NAMALWA (cell line): ENCODE measurements around the gene TMEM131.
A peak's percentile ranks its signal among the peaks of the same experiment; 100 is the strongest.
"Not testable (repeated sequence)": the region's sequence is repeated elsewhere in the genome, so short reads cannot be mapped to it uniquely, and the experiment has no call there.

Source experiments
- DNase-seq: peaks from one replicate; pipeline ENCODE4 v3.0.0-alpha.2; 2015; ENCODE audit warnings: low spot score

Gene TMEM131

DNA sequence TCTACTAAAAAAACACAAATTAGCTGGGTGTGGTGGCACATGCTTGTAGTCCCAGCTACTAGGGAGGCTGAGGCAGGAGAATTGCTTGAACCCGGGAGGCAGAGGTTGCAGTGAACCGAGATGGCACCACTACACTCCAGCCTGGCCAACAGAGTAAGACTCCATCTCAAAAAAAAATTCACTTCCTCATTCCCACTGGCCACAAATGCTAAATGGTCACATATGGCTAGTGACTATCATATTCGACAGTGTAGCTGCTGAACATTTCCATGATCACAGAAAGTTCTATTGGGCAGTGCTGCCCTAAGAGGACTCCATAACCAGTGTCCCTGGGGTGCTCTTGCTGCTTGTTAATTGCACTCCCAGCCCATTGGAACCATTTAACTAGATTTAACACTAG lies 26.3 kb upstream of the TMEM131 start:
- not testable (repeated sequence) for DNase-seq

DNA sequence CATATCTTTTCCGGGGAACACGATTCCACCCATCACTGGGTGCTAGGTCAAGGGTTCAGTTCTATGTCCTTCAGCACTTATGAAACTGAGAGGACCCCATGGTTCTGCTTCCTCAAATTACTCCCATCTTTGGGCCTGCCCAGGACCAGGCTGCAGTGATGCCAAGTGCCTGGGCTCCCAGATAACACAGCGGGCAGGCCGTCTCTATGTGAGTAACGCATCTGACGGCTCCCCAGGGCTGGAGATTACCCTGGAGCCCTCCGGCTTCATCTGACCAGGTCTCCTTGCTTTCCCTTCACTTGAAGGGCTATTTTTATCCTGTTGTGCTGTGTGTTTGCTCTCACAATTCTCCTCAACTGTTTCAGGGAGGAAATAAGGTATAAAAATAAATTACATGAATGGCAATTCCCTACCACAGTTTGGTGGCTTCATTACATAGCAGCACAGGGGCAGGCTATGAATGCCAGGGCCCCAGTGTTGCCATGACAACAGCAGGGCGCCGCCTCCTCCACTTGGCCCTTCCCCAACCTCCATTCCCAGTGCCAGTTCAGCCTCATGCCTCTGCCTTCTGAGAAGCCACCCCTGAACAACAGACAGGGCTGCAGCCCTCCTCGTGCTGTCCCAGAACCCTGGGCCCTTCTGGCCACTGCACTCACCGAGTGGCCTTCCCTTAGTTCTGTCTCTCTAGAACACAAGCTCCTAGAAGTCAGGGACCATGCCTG lies 25.4 kb upstream of the TMEM131 start:
- no peak for DNase-seq

DNA sequence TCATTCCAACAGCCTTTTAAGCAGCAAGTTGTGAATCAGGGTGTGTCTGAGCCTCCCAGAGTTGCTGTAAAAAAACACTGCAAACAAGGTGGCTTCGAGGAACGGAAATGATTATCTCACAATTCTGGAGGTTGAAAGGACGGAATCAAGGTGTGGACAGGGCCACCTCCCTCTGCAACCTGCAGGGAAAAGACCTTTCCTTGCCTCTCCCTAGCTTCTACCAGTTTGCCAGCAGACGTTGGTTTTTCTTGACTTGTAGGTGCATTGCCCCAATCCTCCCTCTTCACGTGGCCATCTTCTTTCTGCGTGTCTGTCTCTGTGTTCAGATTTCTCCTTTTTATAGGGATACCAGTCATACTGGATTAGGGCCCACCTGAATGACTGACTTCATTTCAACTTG lies 24.8 kb upstream of the TMEM131 start:
- no peak for DNase-seq

DNA sequence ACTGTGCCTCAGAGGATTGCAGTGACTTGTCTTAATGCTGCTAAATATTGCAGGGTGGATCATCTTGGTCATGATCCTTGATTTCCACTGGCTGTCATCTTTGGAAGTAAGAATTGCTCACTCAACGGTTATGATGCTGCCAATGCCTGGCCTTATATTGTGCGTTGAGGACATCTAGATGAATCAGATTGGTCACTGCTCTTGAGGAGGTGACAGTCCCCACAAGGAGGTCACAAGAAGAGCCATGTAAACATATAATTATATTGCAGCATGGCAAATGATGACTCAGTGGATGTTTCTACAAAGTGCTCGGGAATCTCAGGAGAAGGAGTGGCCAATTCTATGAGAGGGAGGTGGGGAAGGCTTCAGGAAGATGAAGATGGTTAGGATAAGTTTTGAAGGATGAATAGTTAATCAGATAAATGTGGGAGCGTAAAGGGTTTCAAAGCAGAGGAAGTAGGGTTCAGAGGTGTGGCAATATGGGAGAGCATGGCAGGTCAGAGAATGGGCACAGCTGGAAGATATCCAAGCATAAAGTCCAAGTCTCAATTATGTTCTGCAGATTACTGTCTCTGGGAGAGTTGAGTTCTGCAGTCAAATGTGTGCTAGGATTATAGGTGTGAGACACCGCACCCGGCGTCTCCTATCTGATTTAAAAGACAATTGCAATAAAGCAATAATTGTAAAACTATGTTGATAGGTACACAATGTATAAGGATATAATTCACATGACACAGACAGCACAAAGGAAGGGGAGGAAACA lies 21.3 kb upstream of the TMEM131 start:
- no peak for DNase-seq

DNA sequence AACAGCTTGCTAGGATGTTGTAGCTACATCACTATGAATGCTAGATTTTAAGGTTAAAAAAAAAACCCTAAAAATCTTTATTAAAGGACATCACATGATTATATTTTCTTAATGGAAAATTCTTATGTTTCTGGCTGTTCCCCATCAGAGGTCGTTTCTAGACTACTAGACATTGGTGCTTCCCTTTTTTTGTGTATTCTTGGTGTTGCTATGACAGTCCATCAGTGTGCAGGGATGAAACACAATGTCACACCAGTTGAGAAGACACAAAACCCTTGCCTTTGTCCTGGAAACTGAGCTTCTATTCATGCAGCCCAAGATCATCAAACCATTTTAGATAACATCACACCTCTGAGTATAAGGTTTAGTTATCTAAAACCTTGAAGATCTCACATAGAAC lies 19.9 kb upstream of the TMEM131 start:
- DNase-seq, result no peak

DNA sequence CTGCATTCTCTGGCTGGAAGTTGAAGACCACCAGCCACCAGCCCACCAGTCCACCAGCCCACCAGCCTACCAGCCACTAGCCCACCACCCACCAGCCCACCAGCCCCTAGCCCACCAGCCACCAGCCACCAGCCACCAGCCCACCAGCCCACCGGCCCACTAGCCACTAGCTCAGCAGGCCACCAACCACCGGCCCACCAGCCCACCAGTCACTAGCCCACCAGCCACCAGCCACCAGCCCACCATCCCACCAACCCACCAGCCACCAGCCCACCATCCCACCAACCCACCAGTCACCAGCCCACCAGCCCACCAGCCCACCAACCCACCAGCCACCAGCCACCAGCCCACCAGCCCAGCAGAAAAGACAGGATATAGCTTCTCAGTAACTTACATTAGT lies 18.6 kb upstream of the TMEM131 start:
- DNase-seq, result no peak

DNA sequence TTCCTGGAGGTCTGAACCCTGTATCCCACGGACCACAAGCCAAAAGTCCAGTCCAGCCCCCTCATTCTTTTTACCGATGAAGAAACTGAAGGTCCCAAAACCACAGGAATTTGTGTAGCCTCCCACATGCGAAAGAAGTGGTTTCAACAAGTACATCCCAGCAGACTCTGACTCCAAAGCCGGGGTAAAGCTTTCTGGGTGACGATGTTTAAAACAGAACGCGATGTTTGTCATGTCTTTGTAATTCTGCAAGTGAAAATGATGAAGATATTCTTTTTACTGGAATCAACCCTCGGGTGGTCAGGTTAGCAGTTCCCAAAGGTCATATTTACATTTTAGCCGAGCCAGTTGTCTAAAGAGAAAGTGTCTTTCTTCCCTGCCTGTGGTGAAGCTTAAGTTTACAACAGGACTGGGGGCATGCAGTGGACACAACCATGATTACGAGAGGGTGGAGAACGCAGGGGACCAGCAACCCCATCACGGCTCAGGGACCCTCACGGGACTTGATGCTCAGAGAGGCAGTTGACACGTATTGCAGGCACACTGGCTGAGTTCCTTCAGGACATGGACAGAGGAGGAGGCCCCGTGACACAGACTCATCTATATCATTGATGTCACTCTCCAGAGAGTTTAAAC lies 17.8 kb upstream of the TMEM131 start:
- no peak for DNase-seq

DNA sequence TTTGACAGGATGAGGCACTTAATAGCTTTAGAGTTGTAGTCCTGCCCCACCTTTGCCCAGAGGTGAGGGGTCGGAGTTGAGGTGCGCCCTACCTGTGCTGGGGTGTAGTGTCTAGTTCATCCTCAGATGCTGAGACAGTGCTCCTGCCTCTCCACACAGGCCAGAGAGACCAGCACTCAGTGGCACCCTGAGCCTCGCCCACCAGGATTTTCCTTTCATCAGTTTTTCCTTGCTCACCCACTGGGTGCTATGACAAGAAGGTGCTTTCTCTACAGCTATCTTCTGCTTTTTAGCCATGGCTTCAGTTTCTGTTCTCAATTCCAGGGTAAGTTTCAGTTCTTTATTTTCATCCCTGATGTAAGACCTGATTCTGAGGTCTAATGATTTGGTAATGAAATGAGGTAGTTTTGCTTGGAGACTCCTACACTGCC lies 16.8 kb upstream of the TMEM131 start:
- peak; percentile 94 for DNase-seq

DNA sequence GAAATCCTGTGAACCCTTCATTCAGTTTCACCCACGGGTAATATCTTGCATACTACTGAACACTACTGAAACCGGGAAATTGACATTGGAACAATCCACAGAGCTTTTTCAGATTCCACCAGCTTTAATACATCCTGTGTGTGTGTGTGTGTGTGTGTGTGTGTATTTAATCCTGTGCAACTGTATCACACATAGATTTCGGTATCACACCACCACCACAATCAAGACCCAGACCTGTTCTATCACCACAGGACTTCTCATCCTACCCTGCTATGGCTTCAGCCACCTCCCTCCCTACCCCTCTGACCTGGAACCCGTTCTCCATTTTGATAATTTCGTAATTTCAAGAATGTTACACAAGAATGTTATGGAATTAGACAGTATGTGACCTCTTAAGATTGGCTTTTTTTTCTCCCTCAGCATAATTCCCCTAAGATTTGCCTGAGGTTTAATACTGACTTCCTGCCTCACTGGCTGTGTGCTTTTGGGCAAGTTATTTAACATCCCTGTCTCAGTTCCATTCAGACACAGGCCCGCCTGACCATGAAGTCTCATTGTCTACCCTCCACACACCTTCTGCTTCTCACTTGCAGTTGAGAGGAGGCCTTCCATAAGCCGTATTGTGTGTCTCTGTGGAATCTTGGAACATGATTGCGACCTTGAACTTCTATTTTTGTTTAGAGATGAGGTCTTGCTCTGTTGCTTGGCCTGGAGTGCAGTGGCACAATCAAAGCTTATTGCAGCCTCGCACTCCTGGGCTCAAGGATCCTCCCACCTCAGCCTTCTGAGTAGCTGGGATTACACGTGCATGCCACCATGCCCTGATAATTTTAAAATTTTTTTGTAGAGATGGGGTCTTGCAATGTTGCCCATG lies 14.4 kb upstream of the TMEM131 start:
- no peak for DNase-seq

DNA sequence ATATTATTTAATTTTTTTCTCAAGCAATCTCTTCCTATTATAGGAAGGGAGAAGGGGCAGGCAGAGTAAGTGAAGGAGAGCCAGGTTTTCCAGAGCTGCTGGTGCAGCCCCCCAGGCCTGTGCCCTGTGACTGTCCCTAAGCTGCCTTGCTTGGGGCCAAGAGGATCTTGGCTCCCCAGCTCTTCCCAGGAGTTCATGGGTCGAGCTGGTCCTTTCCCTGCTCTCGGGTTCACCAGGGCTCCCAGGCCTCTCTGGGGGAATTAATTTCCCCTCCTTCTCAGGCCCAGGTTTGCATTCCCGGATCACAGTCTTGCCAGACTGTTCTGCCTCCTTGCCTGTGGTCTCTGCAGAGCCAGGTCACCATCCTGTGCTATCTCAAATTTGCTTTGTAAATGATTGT lies 12.7 kb upstream of the TMEM131 start:
- DNase-seq, result no peak

DNA sequence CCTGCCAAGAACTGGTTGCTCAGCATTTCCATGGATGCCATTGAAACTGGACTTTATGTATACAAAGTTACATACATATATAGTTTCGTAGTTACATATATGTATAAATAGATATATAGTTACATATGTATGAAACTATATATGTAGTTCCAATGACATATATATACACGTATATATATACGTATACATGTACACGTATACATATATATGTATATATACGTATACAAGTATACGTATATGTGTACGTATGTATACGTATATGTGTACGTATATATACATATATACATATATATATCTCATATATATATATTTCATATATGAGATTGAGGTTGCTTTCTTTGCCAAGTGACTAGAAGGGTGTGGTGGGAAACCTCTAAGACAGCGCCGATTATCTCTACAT lies 10.6 kb upstream of the TMEM131 start:
- no peak for DNase-seq

DNA sequence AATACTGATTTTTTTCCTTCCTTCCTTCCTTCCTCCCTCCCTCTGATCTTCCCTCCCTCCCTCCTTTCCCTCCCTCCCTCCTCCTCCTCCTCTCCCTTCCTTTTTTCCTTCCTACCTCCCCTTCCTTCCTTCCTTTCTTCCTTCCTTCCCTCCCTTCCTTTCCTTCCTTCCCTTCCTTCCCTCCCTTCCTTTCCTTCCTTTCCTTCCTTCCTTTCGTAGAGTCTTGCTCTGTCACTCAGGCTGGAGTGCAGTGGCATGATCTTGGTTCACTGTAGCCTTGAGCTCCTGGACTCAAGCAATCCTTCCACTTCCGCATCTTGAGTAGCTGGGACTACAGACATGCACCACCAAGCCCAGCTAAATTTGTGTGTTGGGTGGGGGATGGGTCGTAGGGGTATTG lies 8.9 kb upstream of the TMEM131 start:
- DNase-seq, result no peak

DNA sequence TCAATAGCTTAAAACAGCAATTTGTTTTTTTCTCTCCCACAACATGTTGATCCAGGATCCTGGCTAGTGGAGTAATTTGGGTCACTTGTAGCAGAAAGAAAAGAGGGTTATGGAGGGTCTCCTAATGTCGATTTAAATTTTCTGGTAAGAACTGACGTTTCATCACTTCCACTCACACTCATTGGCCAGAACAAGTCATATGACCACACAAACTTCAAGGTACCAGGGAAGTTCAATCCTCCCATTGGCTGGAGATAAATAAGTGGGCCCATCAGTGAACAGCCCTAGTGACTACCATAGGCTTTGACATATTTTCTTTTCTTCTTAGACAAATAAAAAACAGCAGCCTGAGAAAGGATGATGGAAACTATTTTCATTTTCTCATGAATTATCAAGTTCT lies 8.3 kb upstream of the TMEM131 start:
- DNase-seq, result no peak

DNA sequence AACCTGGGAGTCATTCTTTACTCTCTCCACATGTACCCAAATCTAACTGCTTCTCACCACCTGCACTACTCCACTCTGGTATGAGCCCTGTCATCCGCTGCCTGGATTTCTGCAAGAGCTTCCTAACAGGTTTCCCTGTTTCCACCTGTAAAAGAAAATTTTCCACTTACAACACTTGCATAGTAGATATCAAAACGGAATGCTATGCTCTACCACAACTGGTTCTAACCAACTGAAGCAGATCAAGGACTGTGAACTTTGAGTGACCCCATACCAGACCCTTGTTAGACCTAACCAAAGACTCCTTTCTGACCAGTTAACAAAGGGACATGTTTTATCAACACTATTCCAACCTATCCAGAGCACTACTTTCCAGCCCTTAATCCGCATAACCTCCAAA lies 3.8 kb upstream of the TMEM131 start:
- DNase-seq, result no peak

DNA sequence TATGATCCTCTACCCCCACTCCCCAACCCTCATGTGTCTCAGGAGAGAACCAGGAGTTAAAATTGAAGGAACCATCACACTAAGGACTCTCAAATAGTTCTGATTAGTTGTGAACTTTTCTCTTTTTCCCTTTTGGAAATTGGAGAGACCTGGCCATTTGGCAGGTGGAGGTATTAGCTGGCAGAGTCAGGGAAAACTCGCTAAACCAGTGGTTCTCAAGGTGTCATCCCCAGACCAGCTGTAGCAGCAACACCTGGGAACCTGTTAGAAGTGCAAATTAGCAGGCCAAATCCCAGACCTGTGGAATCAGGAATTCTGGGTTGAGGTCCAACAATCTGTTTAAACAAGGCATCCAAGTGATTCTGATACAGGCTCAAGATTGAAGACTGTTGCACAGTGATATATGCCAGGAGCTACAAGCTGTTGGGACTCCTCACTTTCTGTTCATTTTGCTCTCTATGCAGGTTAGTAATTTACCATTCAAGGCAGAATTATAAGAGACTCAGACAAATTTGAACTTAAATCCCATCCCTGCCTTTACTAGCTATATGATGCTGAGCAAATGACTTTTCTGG lies 2.8 kb upstream of the TMEM131 start:
- no peak for DNase-seq

DNA sequence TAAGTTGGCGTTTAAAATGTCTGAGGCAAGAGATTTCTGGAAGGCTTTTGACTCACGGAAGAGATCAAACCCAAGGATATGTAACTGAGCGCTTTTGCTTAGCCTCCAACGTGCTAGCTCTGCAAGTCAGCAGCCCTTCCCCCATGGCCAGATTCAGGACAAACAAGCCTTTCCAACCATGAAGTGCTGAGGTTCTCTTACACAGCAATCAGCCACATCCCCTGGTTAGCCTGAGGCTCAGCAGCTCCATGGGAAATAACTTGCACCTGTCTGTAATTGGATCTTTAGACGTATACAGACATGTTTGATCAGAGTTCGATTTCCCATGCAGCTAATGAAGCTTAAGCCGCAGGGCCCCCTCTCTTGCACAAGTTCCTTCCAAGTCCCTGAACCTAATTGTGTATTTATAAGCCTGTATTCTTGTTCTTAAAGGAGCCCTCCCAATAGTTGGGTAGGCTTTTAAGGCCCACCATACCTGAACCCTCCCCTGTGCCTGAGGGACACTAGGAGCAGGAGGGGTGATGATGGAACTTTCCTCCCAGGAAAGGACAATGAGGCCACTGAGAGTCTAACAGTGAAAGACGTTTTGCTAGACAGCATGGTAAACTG lies 2.1 kb upstream of the TMEM131 start:
- no peak for DNase-seq

DNA sequence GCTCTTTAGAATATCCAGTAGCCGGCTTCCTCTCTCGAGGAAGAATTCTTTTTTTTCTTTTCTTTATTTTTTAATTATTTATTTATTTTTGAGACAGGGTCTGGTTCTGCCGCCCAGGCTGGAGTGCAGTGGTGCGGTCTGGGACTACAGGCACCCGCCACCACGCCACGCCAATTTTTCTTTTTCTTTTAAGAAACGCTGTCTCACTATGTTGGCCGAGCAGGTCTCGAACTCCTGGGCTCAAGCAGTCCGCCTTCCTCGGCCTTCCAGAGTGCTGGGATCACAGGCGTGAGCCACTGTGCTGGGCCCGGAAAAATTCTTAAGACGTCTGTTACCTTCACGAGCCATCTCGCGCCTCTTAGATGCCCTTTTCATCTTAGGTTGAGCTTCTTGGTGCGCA lies 931 bp upstream of the TMEM131 start:
- DNase-seq, result no peak

DNA sequence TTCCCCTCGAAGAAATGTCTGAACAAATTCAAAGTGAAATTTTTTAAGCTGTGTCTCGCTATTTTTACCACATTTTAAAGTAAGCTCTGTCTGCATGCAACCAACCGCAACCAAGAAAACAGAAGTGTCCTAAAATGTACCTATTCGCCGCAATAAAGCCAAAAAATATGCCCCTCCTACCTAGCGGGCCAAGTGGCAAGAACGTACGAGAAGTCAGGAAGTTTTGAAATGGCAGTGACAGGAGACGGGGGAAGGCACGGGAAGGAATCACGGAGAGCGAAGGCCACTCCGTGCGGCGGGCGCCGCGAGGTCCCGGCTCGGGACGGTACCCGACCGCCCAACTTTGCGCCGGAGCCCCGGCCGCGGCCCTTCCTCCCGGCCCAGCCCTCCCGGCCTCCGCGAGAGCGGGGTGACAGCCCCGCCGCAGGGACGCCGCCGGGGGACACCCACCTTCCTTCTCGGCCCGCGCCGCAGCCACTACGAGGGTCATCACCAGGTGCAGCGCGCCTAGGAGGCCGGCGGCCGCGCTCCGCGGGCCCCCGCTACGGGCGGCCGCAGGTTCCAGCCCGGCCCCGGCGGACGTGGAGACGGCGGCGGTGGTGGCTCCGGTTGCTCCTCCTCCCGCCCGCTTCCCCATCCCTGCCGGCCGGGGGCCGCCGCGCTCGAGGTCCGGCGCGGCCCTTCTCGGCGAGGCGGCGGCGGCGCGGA lies 568 bp downstream of the TMEM131 start:
- peak; percentile 92 for DNase-seq

DNA sequence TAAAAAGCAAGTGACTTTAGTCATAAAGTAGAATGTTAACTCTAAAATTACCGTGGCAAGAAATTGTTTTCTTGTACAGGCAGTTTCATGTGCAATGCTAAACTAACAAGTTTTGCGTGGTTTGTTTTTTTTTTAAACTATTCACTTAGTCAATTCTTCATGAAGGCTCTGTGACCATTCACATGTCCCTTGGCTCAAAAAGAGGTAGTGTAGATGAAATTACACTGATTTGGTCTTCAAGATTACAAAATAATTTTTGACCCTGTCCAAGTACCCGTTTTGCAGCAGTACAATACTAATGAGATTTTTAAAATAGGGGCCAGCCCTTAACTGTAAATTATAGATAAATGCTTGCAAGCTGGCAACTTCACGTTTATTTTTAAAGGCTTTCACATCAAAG lies 1.3 kb downstream of the TMEM131 start:
- peak; percentile 41 for DNase-seq

DNA sequence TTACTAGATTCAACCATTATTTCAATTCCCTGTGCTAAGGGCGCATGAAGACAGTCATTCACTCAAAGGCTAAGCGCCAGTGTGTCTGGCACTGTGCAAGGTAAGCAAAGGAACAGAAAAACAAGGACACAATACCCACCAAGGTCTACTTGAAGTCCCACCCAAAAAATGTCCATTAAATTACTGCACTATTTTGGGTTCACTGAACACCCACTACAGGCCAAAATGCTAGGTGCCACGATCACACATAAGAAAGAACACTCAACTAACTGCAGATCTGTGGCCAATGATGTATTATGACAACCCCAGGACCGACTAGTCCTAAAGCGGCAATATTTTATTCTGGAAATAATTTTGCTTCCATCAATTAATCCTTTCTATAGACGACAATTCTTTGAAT lies 1.8 kb downstream of the TMEM131 start:
- peak; percentile 63 for DNase-seq
